HUDEP-2 (cell line): ENCODE data around the gene ZNF804A.
"Not testable (repeated sequence)": the region's sequence is repeated elsewhere in the genome, so short reads cannot be mapped to it uniquely, and the experiment has no call there.

Experiments
- DNase-seq, 76 experiments: peaks; one replicate each; lab custom pipeline; 2025; ENCODE audit not compliant: unreplicated experiment in 76 of 76; lab: John Stamatoyannopoulos, UW

Gene ZNF804A

GRCh38 chr2:184698476-184698875, 100.1 kb downstream of the ZNF804A start:
- DNase-seq, result no peak

- no peak for DNase-seq
Observed at GRCh38 chr2:184721881-184722280, 123.6 kb downstream of the ZNF804A start.

GRCh38 chr2:184727813-184728212, 129.5 kb downstream of the ZNF804A start:
- no peak for DNase-seq

- DNase-seq, result no peak
Observed at GRCh38 chr2:184728411-184728810, 130.1 kb downstream of the ZNF804A start.

- no peak for DNase-seq
Observed at GRCh38 chr2:184729581-184729980, 131.3 kb downstream of the ZNF804A start.

- no peak for DNase-seq
Observed at GRCh38 chr2:184730288-184730687, 132.0 kb downstream of the ZNF804A start.

- DNase-seq, result no peak
Observed at GRCh38 chr2:184734338-184734737, 136.0 kb downstream of the ZNF804A start.

GRCh38 chr2:184735611-184736010, 137.3 kb downstream of the ZNF804A start:
- DNase-seq, result no peak

GRCh38 chr2:184743096-184743495, 144.8 kb downstream of the ZNF804A start:
- no peak for DNase-seq

- no peak for DNase-seq
Observed at GRCh38 chr2:184756161-184756560, 157.8 kb downstream of the ZNF804A start.

GRCh38 chr2:184756885-184757284, 158.6 kb downstream of the ZNF804A start:
- DNase-seq, result no peak

GRCh38 chr2:184759557-184760255, 161.4 kb downstream of the ZNF804A start:
- not testable (repeated sequence) for DNase-seq

GRCh38 chr2:184760931-184761330, 162.6 kb downstream of the ZNF804A start:
- DNase-seq, result no peak

GRCh38 chr2:184765112-184765895, 167.0 kb downstream of the ZNF804A start:
- DNase-seq, result no peak

- DNase-seq, result no peak
Observed at GRCh38 chr2:184767059-184767458, 168.7 kb downstream of the ZNF804A start.

GRCh38 chr2:184769023-184769422, 170.7 kb downstream of the ZNF804A start:
- DNase-seq, result no peak

GRCh38 chr2:184769686-184770085, 171.4 kb downstream of the ZNF804A start:
- no peak for DNase-seq

GRCh38 chr2:184779777-184780176, 181.4 kb downstream of the ZNF804A start:
- no peak for DNase-seq

GRCh38 chr2:184780384-184780783, 182.1 kb downstream of the ZNF804A start:
- no peak for DNase-seq

- DNase-seq, result no peak
Observed at GRCh38 chr2:184780944-184781343, 182.6 kb downstream of the ZNF804A start.

- no peak for DNase-seq
Observed at GRCh38 chr2:184783576-184783975, 185.2 kb downstream of the ZNF804A start.

GRCh38 chr2:184793176-184793575, 194.8 kb downstream of the ZNF804A start:
- DNase-seq, result no peak
